ENCODE measurements around the gene OTOP3. TPM values are rescaled to one million over a fixed set of nuclear protein-coding genes. Genes with fewer than 3 reads are reported as not detected.
"Not testable (repeated sequence)": the region's sequence is repeated elsewhere in the genome, so short reads cannot be mapped to it uniquely, and the experiment has no call there.

Gene OTOP3
- total RNA-seq, 1 experiment from 2014 or later, result not detected

DNA sequence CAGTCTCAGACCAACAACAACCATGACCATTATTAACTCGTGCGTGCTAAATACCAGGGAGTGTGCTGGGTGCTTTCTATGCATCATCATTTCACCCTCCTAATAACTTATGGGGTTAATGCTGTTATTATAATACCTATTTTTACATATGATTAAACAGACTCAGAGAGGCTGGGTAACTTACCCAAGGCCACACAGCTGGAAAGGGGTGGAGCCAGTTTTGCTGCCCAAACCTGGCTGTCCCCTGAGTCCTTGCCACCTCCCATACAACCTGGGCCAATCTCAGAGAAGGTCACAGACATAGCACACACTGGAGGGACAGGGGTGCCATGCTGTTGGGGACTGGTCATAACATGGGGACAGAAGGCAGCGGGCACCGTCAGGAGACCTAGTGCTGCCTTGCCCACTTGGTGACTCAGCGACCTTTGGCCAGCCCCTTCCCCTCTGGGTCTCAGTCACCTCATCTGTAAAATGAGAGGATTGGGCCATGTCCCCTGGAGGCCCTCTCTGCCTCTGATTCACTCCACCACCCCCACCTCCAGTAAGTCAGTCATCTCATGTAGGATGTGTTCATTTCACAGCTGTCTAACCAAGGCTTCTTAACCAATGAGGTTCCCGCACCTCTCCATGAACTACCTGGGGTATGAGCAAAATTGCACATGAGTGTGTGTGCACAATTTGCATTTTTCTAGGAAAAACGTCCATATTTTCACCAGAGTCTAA, 30.9 kb upstream of the OTOP3 start:
- TF ChIP-seq, protein P1, sequence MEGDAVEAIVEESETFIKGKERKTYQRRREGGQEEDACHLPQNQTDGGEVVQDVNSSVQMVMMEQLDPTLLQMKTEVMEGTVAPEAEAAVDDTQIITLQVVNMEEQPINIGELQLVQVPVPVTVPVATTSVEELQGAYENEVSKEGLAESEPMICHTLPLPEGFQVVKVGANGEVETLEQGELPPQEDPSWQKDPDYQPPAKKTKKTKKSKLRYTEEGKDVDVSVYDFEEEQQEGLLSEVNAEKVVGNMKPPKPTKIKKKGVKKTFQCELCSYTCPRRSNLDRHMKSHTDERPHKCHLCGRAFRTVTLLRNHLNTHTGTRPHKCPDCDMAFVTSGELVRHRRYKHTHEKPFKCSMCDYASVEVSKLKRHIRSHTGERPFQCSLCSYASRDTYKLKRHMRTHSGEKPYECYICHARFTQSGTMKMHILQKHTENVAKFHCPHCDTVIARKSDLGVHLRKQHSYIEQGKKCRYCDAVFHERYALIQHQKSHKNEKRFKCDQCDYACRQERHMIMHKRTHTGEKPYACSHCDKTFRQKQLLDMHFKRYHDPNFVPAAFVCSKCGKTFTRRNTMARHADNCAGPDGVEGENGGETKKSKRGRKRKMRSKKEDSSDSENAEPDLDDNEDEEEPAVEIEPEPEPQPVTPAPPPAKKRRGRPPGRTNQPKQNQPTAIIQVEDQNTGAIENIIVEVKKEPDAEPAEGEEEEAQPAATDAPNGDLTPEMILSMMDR (conservative IDR thresholded peaks at IDR 0.05), result no peak
- Histone ChIP-seq H3T11ph (ENCODE audit: low read length) (no peak overlapping the region), H3K79me2 (ENCODE audit: insufficient read depth, low read length) (no peaks in the 10 kb centered on the region), H3K18ac (ENCODE audit: insufficient read length, low read depth, low read length) (no peak overlapping the region), H3K4me2 (ENCODE audit: insufficient read depth, insufficient read length, low read length) (no peak overlapping the region), H4K5ac (ENCODE audit: insufficient read length, low read depth, low read length) (no peak overlapping the region), H3K4ac (ENCODE audit: low read depth, low read length) (no peak overlapping the region), H3K79me1 (ENCODE audit: insufficient read depth, low read depth, low read length, poor library complexity, severe bottlenecking) (no peaks in the 10 kb centered on the region), H4K91ac (ENCODE audit: insufficient read length, low read depth, low read length) (no peak overlapping the region), H3K23ac (ENCODE audit: insufficient read length, low read depth, low read length) (no peak overlapping the region), H2BK5ac (ENCODE audit: insufficient read length, low read length) (no peak overlapping the region), H3K27ac (ENCODE audit: insufficient read length, low read depth, low read length) (no peak overlapping the region), H3K56ac (ENCODE audit: insufficient read length, low read depth, low read length) (no peak overlapping the region), H3K27me3 (ENCODE audit: insufficient read depth, low read length) (no peaks in the 10 kb centered on the region), H3K4me1 (ENCODE audit: insufficient read depth, low read length) (peaks cover 6% of the 10 kb centered on the region), H2BK15ac (ENCODE audit: low read depth, low read length) (no peak overlapping the region), H3K23me2 (ENCODE audit: insufficient read length, low read depth, low read length, poor library complexity, severe bottlenecking) (no peaks in the 10 kb centered on the region), H2BK120ac (ENCODE audit: low read depth, low read length, poor library complexity, severe bottlenecking) (no peak overlapping the region), H2AFZ (ENCODE audit: low read length) (no peak overlapping the region), H3K9me3 (ENCODE audit: control insufficient read depth, low read depth, low read length) (no peaks in the 10 kb centered on the region), H2AK5ac (ENCODE audit: insufficient read length, low read length) (no peak overlapping the region), H3K14ac (ENCODE audit: insufficient read depth, low read length) (no peak overlapping the region), H4K20me1 (ENCODE audit: control insufficient read depth, insufficient read depth, insufficient read length) (no peaks in the 10 kb centered on the region), H3K9ac (ENCODE audit: extremely low read depth, insufficient read length, low read length) (no peak overlapping the region), H2BK20ac (ENCODE audit: low read depth, low read length, poor library complexity, severe bottlenecking) (no peak overlapping the region), H4K8ac (replicated peaks; ENCODE audit: insufficient read length, low read depth, low read length) (no peak overlapping the region), H2BK12ac (ENCODE audit: insufficient read length, low read depth, low read length) (no peak overlapping the region)
- DNase-seq, result no peak
- peaks cover 0 to 3% of the 10 kb centered on the region in 2 experiments; a peak in 1 of 5 replicates for H3K9me3 Mint-ChIP-seq
- H3K27ac Mint-ChIP-seq, result no peak overlapping the region
- H3K27me3 Mint-ChIP-seq (ENCODE audit: low read depth), result peaks cover 44% of the 10 kb centered on the region
- H3K4me3 Mint-ChIP-seq, result no peak overlapping the region
- WGBS (ENCODE audit: extremely low coverage, insufficient read length, low lambda C conversion rate), result no CpG with 5 or more reads among the region's 7 CpGs
- H3K36me3 Mint-ChIP-seq (ENCODE audit: insufficient read depth in 1 of 3, low read depth in 3 of 3), result peaks cover 0 to 2% (median 0%) of the 10 kb centered on the region in 3 experiments; a peak in 3 of 7 replicates
- H3K4me1 Mint-ChIP-seq, result peaks cover 29 to 40% of the 10 kb centered on the region in 2 experiments

DNA sequence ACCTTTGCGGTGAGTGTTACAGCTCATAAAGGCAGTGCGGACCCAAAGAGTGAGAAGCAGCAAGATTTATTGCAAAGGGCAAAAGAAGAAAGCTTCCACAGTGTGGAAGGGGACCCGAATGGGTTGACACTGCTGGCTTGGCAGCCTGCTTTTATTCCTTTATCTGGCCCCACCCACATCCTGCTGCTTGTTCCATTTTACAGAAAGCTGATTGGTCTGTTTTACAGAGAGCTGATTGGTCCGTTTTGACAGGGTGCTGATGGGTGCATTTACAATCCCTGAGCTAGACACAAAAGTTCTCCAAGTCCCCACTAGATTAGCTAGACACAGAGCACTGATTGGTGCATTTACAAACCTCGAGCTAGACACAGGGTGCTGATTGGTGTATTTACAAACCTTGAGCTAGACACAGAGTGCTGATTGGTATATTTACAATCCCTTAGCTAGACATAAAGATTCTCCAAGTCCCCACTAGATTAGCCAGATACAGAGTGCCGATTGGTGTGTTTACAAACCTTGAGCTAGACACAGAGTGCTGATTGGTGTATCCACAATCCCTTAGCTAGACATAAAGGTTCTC, 29.4 kb upstream of the OTOP3 start:
- not testable (repeated sequence) for H3K9me3 Mint-ChIP-seq; H2AFZ ChIP-seq (ENCODE audit: low read length); H3K36me3 Mint-ChIP-seq (ENCODE audit: insufficient read depth in 1 of 3, low read depth in 3 of 3); H3K23me2 ChIP-seq (ENCODE audit: insufficient read length, low read depth, low read length, poor library complexity, severe bottlenecking); H3K9ac ChIP-seq (ENCODE audit: extremely low read depth, insufficient read length, low read length); H4K20me1 ChIP-seq (ENCODE audit: control insufficient read depth, insufficient read depth, insufficient read length); H3K4me3 Mint-ChIP-seq; H2BK5ac ChIP-seq (ENCODE audit: insufficient read length, low read length); H3K9me3 ChIP-seq (ENCODE audit: control insufficient read depth, low read depth, low read length); H3K4me2 ChIP-seq (ENCODE audit: insufficient read depth, insufficient read length, low read length); H3T11ph ChIP-seq (ENCODE audit: low read length); H3K23ac ChIP-seq (ENCODE audit: insufficient read length, low read depth, low read length); H2BK15ac ChIP-seq (ENCODE audit: low read depth, low read length); H4K5ac ChIP-seq (ENCODE audit: insufficient read length, low read depth, low read length); H4K91ac ChIP-seq (ENCODE audit: insufficient read length, low read depth, low read length); H3K27ac Mint-ChIP-seq; H3K79me1 ChIP-seq (ENCODE audit: insufficient read depth, low read depth, low read length, poor library complexity, severe bottlenecking); H2BK20ac ChIP-seq (ENCODE audit: low read depth, low read length, poor library complexity, severe bottlenecking); H3K4ac ChIP-seq (ENCODE audit: low read depth, low read length); DNase-seq; H2BK120ac ChIP-seq (ENCODE audit: low read depth, low read length, poor library complexity, severe bottlenecking); H3K56ac ChIP-seq (ENCODE audit: insufficient read length, low read depth, low read length); H3K18ac ChIP-seq (ENCODE audit: insufficient read length, low read depth, low read length); H3K27me3 ChIP-seq (ENCODE audit: insufficient read depth, low read length); H2AK5ac ChIP-seq (ENCODE audit: insufficient read length, low read length); H4K8ac ChIP-seq (replicated peaks; ENCODE audit: insufficient read length, low read depth, low read length); H3K14ac ChIP-seq (ENCODE audit: insufficient read depth, low read length); H3K79me2 ChIP-seq (ENCODE audit: insufficient read depth, low read length); H2BK12ac ChIP-seq (ENCODE audit: insufficient read length, low read depth, low read length); H3K27ac ChIP-seq (ENCODE audit: insufficient read length, low read depth, low read length); H3K4me1 ChIP-seq (ENCODE audit: insufficient read depth, low read length)
- no CpG with 5 or more reads among the region's 6 CpGs for WGBS (ENCODE audit: extremely low coverage, insufficient read length, low lambda C conversion rate)
- Mint-ChIP-seq H3K4me1 (peaks cover 43 to 54% of the 10 kb centered on the region in 2 experiments), H3K27me3 (ENCODE audit: low read depth) (peaks cover 35% of the 10 kb centered on the region)

All from H9 (cell line).